HUES64 (cell line): ENCODE data around the gene INSC.

Experiments
- H3K27ac ChIP-seq: 2 replicates; pipeline ENCODE4 v1.7.0; 2013; ENCODE audit warnings: low read depth, low read length, inconsistent platforms
- H3K27me3 ChIP-seq: 2 replicates; pipeline ENCODE4 v1.6.1; 2013; ENCODE audit warnings: mild to moderate bottlenecking, low read length; ENCODE audit not compliant: insufficient read depth
- H3K36me3 ChIP-seq: 2 replicates; pipeline ENCODE4 v1.6.1; 2013; ENCODE audit warnings: mild to moderate bottlenecking, low read length; ENCODE audit not compliant: insufficient read depth
- H3K4me1 ChIP-seq: 2 replicates; pipeline ENCODE4 v1.6.1; 2013; ENCODE audit warnings: mild to moderate bottlenecking, low read length, moderate library complexity; ENCODE audit not compliant: insufficient read depth
- H3K4me3 ChIP-seq: 2 replicates; pipeline ENCODE4 v1.5.1; 2013; ENCODE audit warnings: mild to moderate bottlenecking, low read length, moderate library complexity
- H3K9ac ChIP-seq: 2 replicates; pipeline ENCODE4 v1.6.1; 2013; ENCODE audit warnings: mild to moderate bottlenecking, low read depth, low read length
- H3K9me3 ChIP-seq: 2 replicates; pipeline ENCODE4 v1.6.1; 2013; ENCODE audit warnings: low read depth, low read length; ENCODE audit not compliant: insufficient read depth
- WGBS: fragments of 150-250, 120-280 bp; methylation state at CpG from one replicate; pipeline ENCODE4 v1.1.7; 2013; ENCODE audit warnings: missing lambda C conversion rate; 5-methylcytosine and 5-hydroxymethylcytosine counted together

INSC gene

DNA sequence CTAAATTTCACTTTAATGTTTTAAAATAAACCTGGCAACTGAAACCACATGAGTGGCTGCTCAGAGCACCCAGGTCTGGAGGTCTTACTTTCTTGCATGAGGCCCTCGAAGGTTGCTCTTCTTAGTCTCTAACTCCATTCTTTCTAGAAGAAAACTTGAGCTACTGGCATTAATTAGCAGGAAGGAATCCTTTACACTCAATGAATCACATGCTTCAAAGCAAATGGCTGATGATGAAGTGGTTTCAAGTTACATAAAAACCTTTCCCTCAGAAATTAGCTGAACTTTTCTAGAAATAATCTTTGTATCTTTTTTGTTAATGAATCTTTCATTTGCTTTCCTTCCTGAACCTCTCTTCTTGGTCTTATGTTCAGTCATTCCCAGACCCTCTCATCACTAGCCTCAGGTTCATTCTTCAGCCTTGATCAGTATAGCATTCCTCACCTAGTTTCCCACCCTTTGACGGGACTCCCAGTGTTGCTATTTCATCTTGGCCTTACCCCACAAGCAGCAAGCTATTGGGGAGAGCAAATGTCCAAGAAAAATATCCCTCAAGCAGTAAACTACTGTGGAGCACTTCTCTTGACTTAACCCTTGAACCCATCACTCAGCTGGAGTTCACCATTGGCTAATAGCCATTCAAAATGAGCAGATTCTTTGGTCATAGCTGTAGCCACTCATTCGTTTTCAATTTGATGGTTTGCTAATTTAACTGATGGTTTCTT lies 75.1 kb downstream of the INSC start:
- whole genome bisulfite sequencing = 88% methylated on average over 3 of the region's 3 CpGs
- Histone ChIP-seq H3K4me1 (peaks cover 8% of the 10 kb centered on the region), H3K27ac (no peak overlapping the region), H3K9me3 (no peaks in the 10 kb centered on the region), H3K4me3 (no peak overlapping the region), H3K36me3 (no peaks in the 10 kb centered on the region), H3K27me3 (no peaks in the 10 kb centered on the region), H3K9ac (no peak overlapping the region)

GRCh38 chr11:15190611-15191010 lies 75.9 kb downstream of the INSC start:
- Histone ChIP-seq H3K27me3 (no peaks in the 10 kb centered on the region), H3K9ac (no peak overlapping the region), H3K27ac (no peak overlapping the region), H3K4me1 (peaks cover 8% of the 10 kb centered on the region), H3K4me3 (no peak overlapping the region), H3K9me3 (no peaks in the 10 kb centered on the region), H3K36me3 (no peaks in the 10 kb centered on the region)
- WGBS = 91% methylated on average over 2 of the region's 3 CpGs

GRCh38 chr11:15192005-15192556 lies 77.4 kb downstream of the INSC start:
- no peaks in the 10 kb centered on the region for H3K9me3 ChIP-seq
- no peak overlapping the region for H3K27ac ChIP-seq
- no peaks in the 10 kb centered on the region for H3K27me3 ChIP-seq
- H3K36me3 ChIP-seq = no peaks in the 10 kb centered on the region
- WGBS = no CpG with 5 or more reads among the region's 1 CpG
- no peaks in the 10 kb centered on the region for H3K4me1 ChIP-seq
- H3K9ac ChIP-seq = no peak overlapping the region
- H3K4me3 ChIP-seq = no peak overlapping the region

- H3K27me3 ChIP-seq = no peaks in the 10 kb centered on the region
- 98% methylated on average over 2 of the region's 2 CpGs for WGBS
- no peaks in the 10 kb centered on the region for H3K9me3 ChIP-seq
- H3K36me3 ChIP-seq = no peaks in the 10 kb centered on the region
- no peak overlapping the region for H3K27ac ChIP-seq
- no peak overlapping the region for H3K9ac ChIP-seq
- H3K4me1 ChIP-seq = no peaks in the 10 kb centered on the region
- no peak overlapping the region for H3K4me3 ChIP-seq
These were observed 80.1 kb downstream of the INSC start for GRCh38 chr11:15194671-15195415.

DNA sequence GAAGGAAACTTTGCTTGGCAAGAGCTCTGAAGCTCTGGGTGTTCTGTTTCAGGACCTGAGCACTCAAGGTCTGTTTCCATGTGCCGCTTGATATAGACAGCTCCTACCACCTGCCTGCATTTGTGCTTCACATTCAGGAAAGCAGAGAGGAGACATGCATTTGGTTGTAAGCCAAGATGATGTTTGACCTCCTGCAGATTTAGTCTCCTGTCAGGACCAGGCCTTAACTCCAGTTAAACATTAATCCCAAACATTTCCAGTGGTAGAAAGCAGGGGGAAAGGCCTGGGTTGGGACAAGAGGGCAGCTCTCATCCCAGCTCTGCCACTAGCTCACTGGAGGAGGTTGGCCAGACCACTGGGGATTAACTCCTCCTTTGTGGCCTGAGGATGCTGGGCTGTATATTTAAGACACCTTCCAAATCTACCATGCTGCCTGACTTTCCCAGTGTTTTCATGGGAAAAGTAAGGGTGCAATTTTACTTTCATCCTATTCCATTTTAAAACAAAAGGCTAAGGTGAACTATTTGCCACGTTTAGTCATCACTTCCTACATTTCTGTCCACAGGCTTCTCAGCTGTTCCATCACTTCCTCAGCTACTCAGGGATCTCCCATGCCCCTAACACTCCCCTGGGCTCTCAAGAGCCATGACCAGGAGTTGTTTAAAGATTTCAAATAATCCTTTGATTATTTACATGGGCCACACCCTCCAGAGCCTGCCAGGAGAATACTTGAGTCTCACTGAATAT lies 80.9 kb downstream of the INSC start:
- Histone ChIP-seq H3K9ac (no peak overlapping the region), H3K9me3 (no peaks in the 10 kb centered on the region), H3K27ac (no peak overlapping the region), H3K27me3 (no peaks in the 10 kb centered on the region), H3K4me1 (no peaks in the 10 kb centered on the region), H3K36me3 (no peaks in the 10 kb centered on the region), H3K4me3 (no peak overlapping the region)
- WGBS = 93% methylated on average over 2 of the region's 2 CpGs

DNA sequence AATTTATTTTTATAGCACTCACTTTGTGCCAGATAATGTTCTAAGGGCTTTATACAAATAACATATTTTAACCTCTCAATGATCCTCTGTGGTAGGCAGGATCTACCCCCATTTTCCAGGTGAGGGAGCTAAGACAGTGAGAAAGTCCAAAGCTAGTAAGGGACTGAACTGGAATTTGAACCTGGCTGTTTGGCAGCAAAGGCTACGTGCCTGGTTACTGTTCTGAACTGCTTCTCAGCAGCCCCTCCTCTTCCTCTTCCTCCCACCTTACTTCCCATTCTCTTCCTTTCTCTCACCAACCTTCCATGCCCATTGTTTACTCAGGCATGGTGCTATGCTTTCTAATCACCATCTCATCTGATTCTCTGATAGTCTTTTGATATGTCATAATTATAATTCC lies 82.0 kb downstream of the INSC start:
- no peaks in the 10 kb centered on the region for H3K9me3 ChIP-seq
- no peak overlapping the region for H3K27ac ChIP-seq
- no peaks in the 10 kb centered on the region for H3K27me3 ChIP-seq
- 77% methylated on average over 1 of the region's 1 CpG for WGBS
- no peaks in the 10 kb centered on the region for H3K36me3 ChIP-seq
- H3K4me1 ChIP-seq = no peaks in the 10 kb centered on the region
- H3K4me3 ChIP-seq = no peak overlapping the region
- H3K9ac ChIP-seq = no peak overlapping the region

DNA sequence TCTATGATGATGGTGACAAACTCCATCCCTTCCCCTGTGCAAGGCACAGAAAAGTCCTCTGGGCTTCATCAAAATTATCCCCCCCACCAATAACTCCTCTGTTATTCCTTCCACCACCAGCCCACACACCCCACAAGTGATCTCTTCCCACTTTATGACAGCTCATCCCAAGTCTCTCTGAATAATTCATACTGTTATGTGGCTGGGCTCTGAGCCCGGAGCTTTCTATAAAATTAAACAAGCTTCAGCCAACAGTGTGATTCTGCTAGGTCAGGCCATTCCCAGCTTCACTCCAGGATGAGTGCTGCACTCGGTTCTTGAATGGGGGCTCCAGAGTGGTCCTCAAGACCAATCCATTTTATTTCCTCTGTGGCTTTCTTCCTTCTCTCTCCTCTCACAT lies 83.0 kb downstream of the INSC start:
- H3K9ac ChIP-seq = no peak overlapping the region
- no peak overlapping the region for H3K27ac ChIP-seq
- H3K4me3 ChIP-seq = no peak overlapping the region
- 90% methylated on average over 2 of the region's 2 CpGs for WGBS
- no peaks in the 10 kb centered on the region for H3K9me3 ChIP-seq
- no peaks in the 10 kb centered on the region for H3K27me3 ChIP-seq
- no peaks in the 10 kb centered on the region for H3K4me1 ChIP-seq
- no peaks in the 10 kb centered on the region for H3K36me3 ChIP-seq

GRCh38 chr11:15198284-15198683 lies 83.6 kb downstream of the INSC start:
- Histone ChIP-seq H3K9ac (no peak overlapping the region), H3K4me3 (no peak overlapping the region), H3K4me1 (no peaks in the 10 kb centered on the region), H3K27ac (no peak overlapping the region), H3K36me3 (no peaks in the 10 kb centered on the region), H3K9me3 (no peaks in the 10 kb centered on the region), H3K27me3 (no peaks in the 10 kb centered on the region)
- WGBS = 97% methylated on average over 2 of the region's 2 CpGs

- no peak overlapping the region for H3K4me3 ChIP-seq
- H3K27me3 ChIP-seq = no peaks in the 10 kb centered on the region
- no peak overlapping the region for H3K9ac ChIP-seq
- no peaks in the 10 kb centered on the region for H3K9me3 ChIP-seq
- no peaks in the 10 kb centered on the region for H3K36me3 ChIP-seq
- H3K4me1 ChIP-seq = no peaks in the 10 kb centered on the region
- 91% methylated on average over 3 of the region's 3 CpGs for WGBS
- no peak overlapping the region for H3K27ac ChIP-seq
These were observed 85.0 kb downstream of the INSC start for GRCh38 chr11:15199693-15200092.

- WGBS = 97% methylated on average over 12 of the region's 12 CpGs
- no peaks in the 10 kb centered on the region for H3K9me3 ChIP-seq
- no peaks in the 10 kb centered on the region for H3K36me3 ChIP-seq
- no peaks in the 10 kb centered on the region for H3K27me3 ChIP-seq
- no peaks in the 10 kb centered on the region for H3K4me1 ChIP-seq
- no peak overlapping the region for H3K9ac ChIP-seq
- H3K4me3 ChIP-seq = no peak overlapping the region
- H3K27ac ChIP-seq = no peak overlapping the region
These were observed 86.0 kb downstream of the INSC start for GRCh38 chr11:15200696-15201095.

DNA sequence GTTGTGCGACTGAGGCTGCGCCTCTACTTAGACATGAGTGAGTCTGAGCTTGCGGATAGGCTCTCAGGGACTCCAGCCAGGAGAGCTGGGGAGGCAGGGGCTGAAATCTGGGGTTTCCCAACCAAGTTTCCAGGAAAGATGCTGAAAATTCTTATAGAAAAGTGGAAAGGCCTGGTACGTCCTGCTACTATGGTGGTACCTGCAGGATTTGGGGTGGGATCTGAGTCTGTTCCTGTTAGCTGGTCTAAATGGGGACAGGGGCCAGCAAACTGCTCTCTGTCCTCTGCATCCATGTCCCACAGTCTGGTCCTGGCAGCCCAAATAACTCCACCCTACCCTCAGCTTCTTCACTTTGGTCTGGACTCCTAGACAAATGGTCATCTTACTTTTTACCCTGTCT lies 86.9 kb downstream of the INSC start:
- Histone ChIP-seq H3K4me3 (no peak overlapping the region), H3K9me3 (no peaks in the 10 kb centered on the region), H3K27me3 (no peaks in the 10 kb centered on the region), H3K9ac (no peak overlapping the region), H3K27ac (no peak overlapping the region), H3K36me3 (no peaks in the 10 kb centered on the region), H3K4me1 (no peaks in the 10 kb centered on the region)
- WGBS = 94% methylated on average over 4 of the region's 4 CpGs
